NT2/D1 (cell line): Measurements from ENCODE around the gene TMEM150C.

ENCODE experiments used
- SUZ12 ChIP-seq: IDR thresholded peaks from 2 replicates; pipeline ENCODE4 v1.6.1; 2011; ENCODE audit not compliant: insufficient read length, insufficient read depth; ENCODE audit errors: extremely low read depth
- YY1 ChIP-seq: IDR thresholded peaks from 2 replicates; pipeline ENCODE4 v1.6.1; 2011; ENCODE audit not compliant: insufficient read length, insufficient read depth
- ZNF274 ChIP-seq: IDR thresholded peaks from 2 replicates; pipeline ENCODE4 v1.6.1; 2011; ENCODE audit warnings: mild to moderate bottlenecking, low read depth, low read length

- TF ChIP-seq ZNF274, result no peak
- TF ChIP-seq YY1, result no peak
- TF ChIP-seq SUZ12, result no peak
Observed at GRCh38 chr4:82437285-82438005, 124.3 kb downstream of the TMEM150C start.
